HepG2 (cell line): Measurements from ENCODE around the gene TMCC1. TPM values are rescaled to one million over a fixed set of nuclear protein-coding genes. Genes with fewer than 3 reads are reported as not detected.
A peak's percentile ranks its signal among the peaks of the same experiment; 100 is the strongest.

Experiments
- CBX5 ChIP-seq: sonication (generic); formaldehyde crosslinking; IDR thresholded peaks from 2 replicates; pipeline ENCODE4 v1.4.0; 2020; ENCODE audit warnings: missing genetic modification reagents, borderline replicate concordance
- JUNB ChIP-seq: sonication (generic); formaldehyde crosslinking; IDR thresholded peaks from 2 replicates; pipeline ENCODE4 v1.8.0; 2022; ENCODE audit warnings: missing genetic modification reagents, mild to moderate bottlenecking, borderline replicate concordance
- SIN3A ChIP-seq: IDR thresholded peaks from 2 replicates; pipeline ENCODE4 v1.6.1; 2011; ENCODE audit warnings: low read depth, mild to moderate bottlenecking, control low read depth, low read length, borderline replicate concordance
- XRCC5 ChIP-seq: fragments of 200-400 bp; formaldehyde crosslinking; optimal IDR thresholded peaks from 2 replicates; pipeline ENCODE3; 2017; ENCODE audit warnings: mild to moderate bottlenecking, low read length
- ZNF33B ChIP-seq: sonication (generic); formaldehyde crosslinking; IDR thresholded peaks from 2 replicates; pipeline ENCODE4 v1.5.1; 2020; ENCODE audit warnings: mild to moderate bottlenecking, missing genetic modification reagents
- ZNF501 ChIP-seq: sonication (generic); formaldehyde crosslinking; IDR thresholded peaks from 2 replicates; pipeline ENCODE4 v1.5.1; 2020; ENCODE audit warnings: mild to moderate bottlenecking, moderate library complexity, missing genetic modification reagents
- ZNF614 ChIP-seq: IDR thresholded peaks from 2 replicates; pipeline ENCODE4 v1.6.1; 2018; ENCODE audit warnings: missing biosample characterization, missing genetic modification reagents, inconsistent platforms, borderline replicate concordance
- ZNF768 ChIP-seq: sonication (generic); formaldehyde crosslinking; IDR thresholded peaks from 2 replicates; pipeline ENCODE4 v1.4.0; 2020; ENCODE audit warnings: missing genetic modification reagents
- polyA plus RNA-seq, 8 experiments: library from polyadenylated mRNA; depleted of rRNA in 3 of 8; stranded (reverse) in 7 of 8; unstranded in 1 of 8; fragments of >200 nt; fragmentation: Illumina TruSeq in 4 of 8; extraction: Trizol in 4 of 8; gene quantifications; 2 replicates each; pipeline versions ENCODE4 v1.2.1 to v1.2.3, GENCODE V29; 2011 to 2016; ENCODE audit warnings: low read depth in 4 of 8, missing spikeins in 1 of 8, mixed read lengths in 1 of 8; ENCODE audit not compliant: insufficient read depth in 1 of 8
- total RNA-seq, 5 experiments: library from RNA; depleted of rRNA; stranded (reverse); fragments of >200 nt; fragmentation: Illumina TruSeq; extraction: Trizol; gene quantifications; 2 replicates each; pipeline ENCODE4 v1.2.3, GENCODE V29; 2016; ENCODE audit warnings: low read depth in 1 of 5
- TF ChIP-seq, protein P1 (sequence below): sonication (generic); formaldehyde crosslinking; IDR thresholded peaks from 2 replicates; pipeline ENCODE4 v1.4.0; 2020; ENCODE audit warnings: mild to moderate bottlenecking, missing genetic modification reagents
- TF ChIP-seq, protein P2 (sequence below): sonication (generic); formaldehyde crosslinking; IDR thresholded peaks from 2 replicates; pipeline ENCODE4 v1.4.0; 2020; ENCODE audit warnings: mild to moderate bottlenecking, missing genetic modification reagents
- TF ChIP-seq, protein P3 (sequence below): sonication (generic); formaldehyde crosslinking; IDR thresholded peaks from 2 replicates; pipeline ENCODE4 v1.5.0; 2020; ENCODE audit warnings: mild to moderate bottlenecking, missing genetic modification reagents, borderline replicate concordance

The TMCC1 gene
- total and polyA plus RNA-seq, 2 of the 13 experiments (the other 11 are each of a cell fraction or from before 2014, with no cell fraction given): 12.1 to 264 TPM

DNA sequence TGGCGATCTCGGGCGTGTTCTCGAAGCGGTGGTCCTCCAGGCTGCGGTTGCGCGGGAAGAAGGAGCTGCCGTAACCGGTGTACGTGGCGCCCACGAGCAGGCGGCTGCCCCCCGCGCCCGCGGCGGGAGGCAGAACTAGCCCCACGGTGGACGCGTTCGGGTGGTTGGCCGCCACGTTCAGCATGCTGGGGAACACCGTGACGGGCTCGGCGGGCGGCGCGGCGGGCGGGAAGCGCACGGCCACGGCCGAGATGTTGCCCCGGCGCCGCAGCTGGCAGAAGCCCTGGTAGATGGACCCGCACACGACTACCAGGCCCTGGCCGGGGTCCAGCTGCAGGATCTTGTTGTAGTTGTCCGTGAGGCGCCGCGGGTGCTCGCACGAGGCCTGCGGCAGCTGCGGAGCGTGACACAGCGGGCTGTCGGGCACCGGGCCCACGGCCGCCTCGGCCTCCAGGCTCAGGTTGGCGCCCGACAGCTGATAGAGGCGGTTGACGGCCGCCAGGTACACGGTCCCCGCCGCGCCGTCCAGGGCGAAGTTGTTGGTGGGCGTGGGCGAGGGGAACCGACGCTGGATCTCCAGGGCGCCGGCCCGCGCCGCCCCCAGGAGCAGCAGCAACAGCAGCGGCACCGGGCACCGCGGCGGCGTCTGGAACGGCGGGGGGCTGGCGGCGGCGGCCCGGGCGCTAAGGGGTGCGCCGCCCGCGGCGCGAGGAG is 287.4 kb downstream of the TMCC1 start (continued):
- TF ChIP-seq, protein P1, sequence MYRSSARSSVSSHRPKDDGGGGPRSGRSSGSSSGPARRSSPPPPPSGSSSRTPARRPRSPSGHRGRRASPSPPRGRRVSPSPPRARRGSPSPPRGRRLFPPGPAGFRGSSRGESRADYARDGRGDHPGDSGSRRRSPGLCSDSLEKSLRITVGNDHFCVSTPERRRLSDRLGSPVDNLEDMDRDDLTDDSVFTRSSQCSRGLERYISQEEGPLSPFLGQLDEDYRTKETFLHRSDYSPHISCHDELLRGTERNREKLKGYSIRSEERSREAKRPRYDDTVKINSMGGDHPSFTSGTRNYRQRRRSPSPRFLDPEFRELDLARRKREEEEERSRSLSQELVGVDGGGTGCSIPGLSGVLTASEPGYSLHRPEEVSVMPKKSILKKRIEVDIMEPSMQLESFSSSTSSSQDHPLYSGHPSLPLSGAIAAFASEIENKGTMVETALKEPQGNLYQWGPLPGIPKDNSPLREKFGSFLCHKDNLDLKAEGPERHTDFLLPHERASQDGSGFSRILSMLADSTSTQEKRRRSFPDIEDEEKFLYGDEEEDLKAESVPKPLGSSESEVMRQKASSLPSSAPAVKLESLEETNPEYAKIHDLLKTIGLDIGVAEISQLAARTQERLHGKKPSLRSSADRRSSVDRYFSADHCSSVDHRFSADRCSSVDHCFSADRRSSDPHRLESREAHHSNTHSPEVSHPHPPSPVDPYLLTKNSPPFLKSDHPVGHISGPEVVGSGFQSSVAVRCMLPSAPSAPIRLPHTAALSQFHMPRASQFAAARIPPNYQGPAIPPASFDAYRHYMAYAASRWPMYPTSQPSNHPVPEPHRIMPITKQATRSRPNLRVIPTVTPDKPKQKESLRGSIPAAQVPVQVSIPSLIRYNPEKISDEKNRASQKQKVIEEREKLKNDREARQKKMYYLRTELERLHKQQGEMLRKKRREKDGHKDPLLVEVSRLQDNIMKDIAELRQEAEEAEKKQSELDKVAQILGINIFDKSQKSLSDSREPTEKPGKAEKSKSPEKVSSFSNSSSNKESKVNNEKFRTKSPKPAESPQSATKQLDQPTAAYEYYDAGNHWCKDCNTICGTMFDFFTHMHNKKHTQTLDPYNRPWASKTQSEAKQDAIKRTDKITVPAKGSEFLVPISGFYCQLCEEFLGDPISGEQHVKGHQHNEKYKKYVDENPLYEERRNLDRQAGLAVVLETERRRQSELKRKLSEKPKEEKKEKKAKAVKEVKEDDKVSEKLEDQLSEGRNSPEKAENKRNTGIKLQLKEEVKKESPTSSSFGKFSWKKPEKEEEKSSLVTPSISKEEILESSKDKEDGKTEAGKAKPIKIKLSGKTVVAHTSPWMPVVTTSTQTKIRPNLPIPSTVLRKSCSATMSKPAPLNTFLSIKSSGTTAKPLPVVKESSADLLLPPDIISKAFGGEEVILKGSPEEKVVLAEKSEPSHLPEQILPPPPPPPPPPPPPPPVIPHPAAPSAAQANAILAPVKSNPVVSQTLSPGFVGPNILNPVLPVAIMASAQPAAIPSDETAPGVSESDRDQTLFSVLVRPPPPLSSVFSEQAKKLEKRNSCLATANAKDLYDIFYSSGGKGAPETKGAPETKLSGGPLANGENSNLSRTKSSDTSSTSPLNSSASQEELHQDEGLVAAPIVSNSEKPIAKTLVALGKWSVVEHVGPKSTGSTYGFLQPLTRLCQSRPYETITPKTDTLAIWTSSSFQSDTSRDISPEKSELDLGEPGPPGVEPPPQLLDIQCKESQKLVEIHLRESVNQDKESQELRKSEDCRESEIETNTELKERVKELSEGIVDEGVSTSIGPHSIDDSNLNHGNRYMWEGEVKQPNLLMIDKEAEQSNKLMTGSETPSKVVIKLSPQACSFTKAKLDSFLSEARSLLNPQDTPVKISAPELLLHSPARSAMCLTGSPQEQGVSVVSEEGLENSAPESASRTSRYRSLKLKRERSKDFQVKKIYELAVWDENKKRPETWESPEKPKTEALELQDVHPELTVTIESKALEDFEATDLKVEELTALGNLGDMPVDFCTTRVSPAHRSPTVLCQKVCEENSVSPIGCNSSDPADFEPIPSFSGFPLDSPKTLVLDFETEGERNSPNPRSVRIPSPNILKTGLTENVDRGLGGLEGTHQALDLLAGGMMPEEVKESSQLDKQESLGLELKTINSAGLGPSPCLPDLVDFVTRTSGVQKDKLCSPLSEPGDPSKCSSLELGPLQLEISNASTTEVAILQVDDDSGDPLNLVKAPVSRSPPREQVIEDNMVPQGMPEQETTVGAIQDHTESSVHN (CRISPR knock-in tag): no peak
- TF ChIP-seq CBX5 (CRISPR knock-in tag) (no peak), ZNF614 (no peak), ZNF501 (CRISPR knock-in tag) (peak; percentile 42), JUNB (no peak), SIN3A (0 out of 2 replicates have a peak, but pooled peaks have one; percentile 40), ZNF768 (CRISPR knock-in tag) (peak; percentile 14), ZNF33B (CRISPR knock-in tag) (peak; percentile 79; the same call in 1 of the 2 replicates), XRCC5 (no peak)
- TF ChIP-seq, protein P2, sequence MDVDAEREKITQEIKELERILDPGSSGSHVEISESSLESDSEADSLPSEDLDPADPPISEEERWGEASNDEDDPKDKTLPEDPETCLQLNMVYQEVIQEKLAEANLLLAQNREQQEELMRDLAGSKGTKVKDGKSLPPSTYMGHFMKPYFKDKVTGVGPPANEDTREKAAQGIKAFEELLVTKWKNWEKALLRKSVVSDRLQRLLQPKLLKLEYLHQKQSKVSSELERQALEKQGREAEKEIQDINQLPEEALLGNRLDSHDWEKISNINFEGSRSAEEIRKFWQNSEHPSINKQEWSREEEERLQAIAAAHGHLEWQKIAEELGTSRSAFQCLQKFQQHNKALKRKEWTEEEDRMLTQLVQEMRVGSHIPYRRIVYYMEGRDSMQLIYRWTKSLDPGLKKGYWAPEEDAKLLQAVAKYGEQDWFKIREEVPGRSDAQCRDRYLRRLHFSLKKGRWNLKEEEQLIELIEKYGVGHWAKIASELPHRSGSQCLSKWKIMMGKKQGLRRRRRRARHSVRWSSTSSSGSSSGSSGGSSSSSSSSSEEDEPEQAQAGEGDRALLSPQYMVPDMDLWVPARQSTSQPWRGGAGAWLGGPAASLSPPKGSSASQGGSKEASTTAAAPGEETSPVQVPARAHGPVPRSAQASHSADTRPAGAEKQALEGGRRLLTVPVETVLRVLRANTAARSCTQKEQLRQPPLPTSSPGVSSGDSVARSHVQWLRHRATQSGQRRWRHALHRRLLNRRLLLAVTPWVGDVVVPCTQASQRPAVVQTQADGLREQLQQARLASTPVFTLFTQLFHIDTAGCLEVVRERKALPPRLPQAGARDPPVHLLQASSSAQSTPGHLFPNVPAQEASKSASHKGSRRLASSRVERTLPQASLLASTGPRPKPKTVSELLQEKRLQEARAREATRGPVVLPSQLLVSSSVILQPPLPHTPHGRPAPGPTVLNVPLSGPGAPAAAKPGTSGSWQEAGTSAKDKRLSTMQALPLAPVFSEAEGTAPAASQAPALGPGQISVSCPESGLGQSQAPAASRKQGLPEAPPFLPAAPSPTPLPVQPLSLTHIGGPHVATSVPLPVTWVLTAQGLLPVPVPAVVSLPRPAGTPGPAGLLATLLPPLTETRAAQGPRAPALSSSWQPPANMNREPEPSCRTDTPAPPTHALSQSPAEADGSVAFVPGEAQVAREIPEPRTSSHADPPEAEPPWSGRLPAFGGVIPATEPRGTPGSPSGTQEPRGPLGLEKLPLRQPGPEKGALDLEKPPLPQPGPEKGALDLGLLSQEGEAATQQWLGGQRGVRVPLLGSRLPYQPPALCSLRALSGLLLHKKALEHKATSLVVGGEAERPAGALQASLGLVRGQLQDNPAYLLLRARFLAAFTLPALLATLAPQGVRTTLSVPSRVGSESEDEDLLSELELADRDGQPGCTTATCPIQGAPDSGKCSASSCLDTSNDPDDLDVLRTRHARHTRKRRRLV (CRISPR knock-in tag): no peak
- TF ChIP-seq, protein P3, sequence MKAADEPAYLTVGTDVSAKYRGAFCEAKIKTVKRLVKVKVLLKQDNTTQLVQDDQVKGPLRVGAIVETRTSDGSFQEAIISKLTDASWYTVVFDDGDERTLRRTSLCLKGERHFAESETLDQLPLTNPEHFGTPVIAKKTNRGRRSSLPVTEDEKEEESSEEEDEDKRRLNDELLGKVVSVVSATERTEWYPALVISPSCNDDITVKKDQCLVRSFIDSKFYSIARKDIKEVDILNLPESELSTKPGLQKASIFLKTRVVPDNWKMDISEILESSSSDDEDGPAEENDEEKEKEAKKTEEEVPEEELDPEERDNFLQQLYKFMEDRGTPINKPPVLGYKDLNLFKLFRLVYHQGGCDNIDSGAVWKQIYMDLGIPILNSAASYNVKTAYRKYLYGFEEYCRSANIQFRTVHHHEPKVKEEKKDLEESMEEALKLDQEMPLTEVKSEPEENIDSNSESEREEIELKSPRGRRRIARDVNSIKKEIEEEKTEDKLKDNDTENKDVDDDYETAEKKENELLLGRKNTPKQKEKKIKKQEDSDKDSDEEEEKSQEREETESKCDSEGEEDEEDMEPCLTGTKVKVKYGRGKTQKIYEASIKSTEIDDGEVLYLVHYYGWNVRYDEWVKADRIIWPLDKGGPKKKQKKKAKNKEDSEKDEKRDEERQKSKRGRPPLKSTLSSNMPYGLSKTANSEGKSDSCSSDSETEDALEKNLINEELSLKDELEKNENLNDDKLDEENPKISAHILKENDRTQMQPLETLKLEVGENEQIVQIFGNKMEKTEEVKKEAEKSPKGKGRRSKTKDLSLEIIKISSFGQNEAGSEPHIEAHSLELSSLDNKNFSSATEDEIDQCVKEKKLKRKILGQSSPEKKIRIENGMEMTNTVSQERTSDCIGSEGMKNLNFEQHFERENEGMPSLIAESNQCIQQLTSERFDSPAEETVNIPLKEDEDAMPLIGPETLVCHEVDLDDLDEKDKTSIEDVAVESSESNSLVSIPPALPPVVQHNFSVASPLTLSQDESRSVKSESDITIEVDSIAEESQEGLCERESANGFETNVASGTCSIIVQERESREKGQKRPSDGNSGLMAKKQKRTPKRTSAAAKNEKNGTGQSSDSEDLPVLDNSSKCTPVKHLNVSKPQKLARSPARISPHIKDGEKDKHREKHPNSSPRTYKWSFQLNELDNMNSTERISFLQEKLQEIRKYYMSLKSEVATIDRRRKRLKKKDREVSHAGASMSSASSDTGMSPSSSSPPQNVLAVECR: peak; percentile 60
